ENCODE results near the gene ACTR3.

GRCh38 chr2:113840518-113840917 lies 49.4 kb upstream of the ACTR3 start:
- TF ChIP-seq CTCF (IDR thresholded peaks at IDR 0.05; ENCODE audit: control extremely low read depth in 1 of 3, insufficient read depth in 1 of 3, low read depth in 1 of 3, low read length in 3 of 3), result no peak
- TF ChIP-seq CEBPB (IDR thresholded peaks at IDR 0.05; ENCODE audit: low read depth, low read length), result no peak
- TF ChIP-seq JUN (IDR thresholded peaks at IDR 0.05; ENCODE audit: low read depth, low read length), result no peak
- TF ChIP-seq NRF1 (IDR thresholded peaks at IDR 0.05; ENCODE audit: low read depth, low read length), result no peak
- no peak for TF ChIP-seq TCF12 (IDR thresholded peaks at IDR 0.05; ENCODE audit: low read depth, low read length)
- TF ChIP-seq POLR2AphosphoS5 (IDR thresholded peaks at IDR 0.05; ENCODE audit: low read depth, low read length), result no peak
- no peak for TF ChIP-seq YY1 (IDR thresholded peaks at IDR 0.05; ENCODE audit: low read depth, low read length)
